ENCODE results near the gene PKD1.

The PKD1 gene

GRCh38 chr16:2179576-2179975 is 43.9 kb upstream of the PKD1 start:
- TF ChIP-seq, protein P1, sequence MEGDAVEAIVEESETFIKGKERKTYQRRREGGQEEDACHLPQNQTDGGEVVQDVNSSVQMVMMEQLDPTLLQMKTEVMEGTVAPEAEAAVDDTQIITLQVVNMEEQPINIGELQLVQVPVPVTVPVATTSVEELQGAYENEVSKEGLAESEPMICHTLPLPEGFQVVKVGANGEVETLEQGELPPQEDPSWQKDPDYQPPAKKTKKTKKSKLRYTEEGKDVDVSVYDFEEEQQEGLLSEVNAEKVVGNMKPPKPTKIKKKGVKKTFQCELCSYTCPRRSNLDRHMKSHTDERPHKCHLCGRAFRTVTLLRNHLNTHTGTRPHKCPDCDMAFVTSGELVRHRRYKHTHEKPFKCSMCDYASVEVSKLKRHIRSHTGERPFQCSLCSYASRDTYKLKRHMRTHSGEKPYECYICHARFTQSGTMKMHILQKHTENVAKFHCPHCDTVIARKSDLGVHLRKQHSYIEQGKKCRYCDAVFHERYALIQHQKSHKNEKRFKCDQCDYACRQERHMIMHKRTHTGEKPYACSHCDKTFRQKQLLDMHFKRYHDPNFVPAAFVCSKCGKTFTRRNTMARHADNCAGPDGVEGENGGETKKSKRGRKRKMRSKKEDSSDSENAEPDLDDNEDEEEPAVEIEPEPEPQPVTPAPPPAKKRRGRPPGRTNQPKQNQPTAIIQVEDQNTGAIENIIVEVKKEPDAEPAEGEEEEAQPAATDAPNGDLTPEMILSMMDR (IDR thresholded peaks at IDR 0.05; ENCODE audit: insufficient read depth, low read depth, low read length, missing control alignments) = no peak
- no peak for DNase-seq (ENCODE audit: low read depth)
- no peak overlapping the region for H3K4me3 ChIP-seq (ENCODE audit: low read depth, low read length)

GRCh38 chr16:2179107-2179501 is 43.4 kb upstream of the PKD1 start:
- DNase-seq (ENCODE audit: low read depth) = no peak
- TF ChIP-seq, protein P1 (IDR thresholded peaks at IDR 0.05; ENCODE audit: insufficient read depth, low read depth, low read length, missing control alignments) = no peak
- H3K4me3 ChIP-seq (ENCODE audit: low read depth, low read length) = no peak overlapping the region

- TF ChIP-seq, protein P1 (IDR thresholded peaks at IDR 0.05; ENCODE audit: insufficient read depth, low read depth, low read length, missing control alignments) = no peak
- H3K4me3 ChIP-seq (ENCODE audit: low read depth, low read length) = no peak overlapping the region
- DNase-seq (ENCODE audit: low read depth) = no peak
Measured at GRCh38 chr16:2178321-2179106, 42.8 kb upstream of the PKD1 start.

DNA sequence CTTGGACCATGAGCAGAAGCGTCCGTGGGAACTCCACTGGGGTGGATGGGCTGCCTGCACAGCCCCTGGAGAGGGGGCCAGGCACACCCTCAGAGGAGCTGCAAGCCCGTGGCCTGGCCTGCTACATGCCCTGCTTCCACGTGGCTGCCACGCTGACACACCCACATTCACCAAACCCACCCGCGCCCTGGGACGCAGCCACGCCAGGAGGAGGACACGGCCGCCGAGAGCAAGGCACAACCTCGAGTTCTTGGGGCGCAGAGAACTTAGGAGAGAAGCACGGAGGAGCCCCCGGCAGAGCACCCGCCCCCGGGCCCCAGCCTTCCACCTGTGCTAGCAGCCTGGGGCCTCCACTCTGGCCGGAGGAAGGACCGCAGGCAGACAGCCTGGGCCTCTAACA is 41.9 kb upstream of the PKD1 start:
- no peak for DNase-seq (ENCODE audit: low read depth)
- no peak overlapping the region for H3K4me3 ChIP-seq (ENCODE audit: low read depth, low read length)
- TF ChIP-seq, protein P1 (IDR thresholded peaks at IDR 0.05; ENCODE audit: insufficient read depth, low read depth, low read length, missing control alignments) = no peak

GRCh38 chr16:2177101-2177500 is 41.4 kb upstream of the PKD1 start:
- TF ChIP-seq, protein P1 (IDR thresholded peaks at IDR 0.05; ENCODE audit: insufficient read depth, low read depth, low read length, missing control alignments) = no peak
- no peak overlapping the region for H3K4me3 ChIP-seq (ENCODE audit: low read depth, low read length)
- DNase-seq (ENCODE audit: low read depth) = no peak

GRCh38 chr16:2176047-2176446 is 40.3 kb upstream of the PKD1 start:
- TF ChIP-seq, protein P1 (IDR thresholded peaks at IDR 0.05; ENCODE audit: insufficient read depth, low read depth, low read length, missing control alignments) = no peak

DNA sequence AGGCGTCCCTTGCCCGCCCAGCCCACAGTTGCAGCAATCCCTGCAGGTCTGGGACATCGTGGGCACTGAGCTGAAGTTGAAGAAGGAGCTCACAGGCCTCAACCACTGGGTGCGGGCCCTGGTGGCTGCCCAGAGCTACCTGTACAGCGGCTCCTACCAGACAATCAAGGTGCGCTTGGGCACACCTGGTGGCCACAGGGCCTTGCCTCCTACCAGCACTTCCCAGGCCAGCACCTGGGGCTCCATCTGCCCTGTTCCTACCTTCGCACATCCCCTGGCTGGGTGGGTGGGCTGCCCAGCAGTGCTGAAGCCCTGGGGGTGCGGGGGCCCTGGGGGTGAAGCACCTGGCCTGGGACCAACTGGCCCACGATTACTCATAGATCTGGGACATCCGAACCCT is 39.8 kb upstream of the PKD1 start:
- no peak for DNase-seq (ENCODE audit: low read depth)
- H3K4me3 ChIP-seq (ENCODE audit: low read depth, low read length) = no peak overlapping the region
- TF ChIP-seq, protein P1 (IDR thresholded peaks at IDR 0.05; ENCODE audit: insufficient read depth, low read depth, low read length, missing control alignments) = no peak

More at GRCh38 chr16:2176047-2176446, 40.3 kb upstream of the PKD1 start:
- no peak for DNase-seq (ENCODE audit: low read depth)
- no peak overlapping the region for H3K4me3 ChIP-seq (ENCODE audit: low read depth, low read length)
